ENCODE results near the gene SLC35A4.
A peak's percentile ranks its signal among the peaks of the same experiment; 100 is the strongest.

SLC35A4 gene

GRCh38 chr5:140564196-140565023 lies at the start of gene SLC35A4, which contains the start of gene APBB3:
TSS of gene SLC35A4 (plus strand) at chr5:140564828. CDS start at chr5:140567170, 2,342 bp downstream.
TSS of gene APBB3 (minus strand) at chr5:140564598. CDS start at chr5:140564245, 353 bp downstream.
- peak; percentile 98 for DNase-seq (ENCODE audit: low read depth)

- no peak for DNase-seq (ENCODE audit: low read depth)
Observed at GRCh38 chr5:140524003-140524402, 40.6 kb upstream of the SLC35A4 start.

- DNase-seq (ENCODE audit: low read depth), result no peak
Observed at GRCh38 chr5:140540227-140540626, 24.4 kb upstream of the SLC35A4 start.

GRCh38 chr5:140542972-140543371 lies 21.7 kb upstream of the SLC35A4 start:
- DNase-seq (ENCODE audit: low read depth), result no peak

GRCh38 chr5:140544986-140545385 lies 19.6 kb upstream of the SLC35A4 start:
- DNase-seq (ENCODE audit: low read depth), result no peak

- DNase-seq (ENCODE audit: low read depth), result no peak
Observed at GRCh38 chr5:140545606-140546005, 19.0 kb upstream of the SLC35A4 start.

GRCh38 chr5:140546851-140547507 lies 17.6 kb upstream of the SLC35A4 start:
- DNase-seq (ENCODE audit: low read depth), result no peak

- peak; percentile 84 for DNase-seq (ENCODE audit: low read depth)
Observed at GRCh38 chr5:140547508-140548299, 16.9 kb upstream of the SLC35A4 start, which contains the start of gene EIF4EBP3. TSS of gene EIF4EBP3 (plus strand) at chr5:140547662. CDS start at chr5:140547738, 76 bp downstream.

- DNase-seq (ENCODE audit: low read depth), result no peak
Observed at GRCh38 chr5:140548300-140548688, 16.3 kb upstream of the SLC35A4 start.

- no peak for DNase-seq (ENCODE audit: low read depth)
Observed at GRCh38 chr5:140548791-140549190, 15.8 kb upstream of the SLC35A4 start.

- DNase-seq (ENCODE audit: low read depth), result no peak
Observed at GRCh38 chr5:140549237-140550144, 15.1 kb upstream of the SLC35A4 start.

- no peak for DNase-seq (ENCODE audit: low read depth)
Observed at GRCh38 chr5:140550147-140551079, 14.2 kb upstream of the SLC35A4 start.

- no peak for DNase-seq (ENCODE audit: low read depth)
Observed at GRCh38 chr5:140551872-140552271, 12.8 kb upstream of the SLC35A4 start.

GRCh38 chr5:140553657-140554056 lies 11.0 kb upstream of the SLC35A4 start:
- no peak for DNase-seq (ENCODE audit: low read depth)

- no peak for DNase-seq (ENCODE audit: low read depth)
Observed at GRCh38 chr5:140554454-140554853, 10.2 kb upstream of the SLC35A4 start.

- DNase-seq (ENCODE audit: low read depth), result no peak
Observed at GRCh38 chr5:140555747-140556312, 8.8 kb upstream of the SLC35A4 start.

- DNase-seq (ENCODE audit: low read depth), result no peak
Observed at GRCh38 chr5:140556438-140556837, 8.2 kb upstream of the SLC35A4 start.

- peak; percentile 65 for DNase-seq (ENCODE audit: low read depth)
Observed at GRCh38 chr5:140557136-140557805, 7.4 kb upstream of the SLC35A4 start, which contains the start of gene SRA1. TSS of gene SRA1 (minus strand) at chr5:140557473. CDS start at chr5:140557452, 21 bp downstream.

GRCh38 chr5:140557965-140558364 lies 6.7 kb upstream of the SLC35A4 start:
- no peak for DNase-seq (ENCODE audit: low read depth)

Measured in non-pigmented ciliary epithelial cell (primary cell).